ENCODE data around the gene ATXN3L.
"Not testable (repeated sequence)": the region's sequence is repeated elsewhere in the genome, so short reads cannot be mapped to it uniquely, and the experiment has no call there.

ATXN3L gene

DNA sequence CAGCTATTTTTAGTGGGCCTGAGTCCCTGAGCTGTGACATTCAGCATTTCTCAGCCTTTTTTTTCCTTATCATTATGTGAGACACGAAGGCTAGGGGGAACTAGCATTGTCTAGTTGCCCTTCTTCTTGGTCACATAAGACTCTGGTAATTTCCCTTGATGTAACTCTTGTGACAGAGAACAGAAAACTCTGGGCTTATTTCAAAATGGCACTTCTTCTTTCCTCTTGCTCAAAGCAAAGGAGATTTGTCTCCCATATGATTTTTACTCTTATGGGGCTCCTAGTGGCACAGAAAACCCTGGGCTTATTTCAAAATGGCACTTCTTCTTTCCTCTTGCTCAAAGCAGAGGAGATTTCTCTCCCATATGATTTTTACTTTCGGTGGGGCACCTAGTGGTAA, 14.7 kb downstream of the ATXN3L start:
- no CpG with 5 or more reads among the region's 2 CpGs for WGBS (ENCODE audit: extremely low coverage, insufficient coverage, low lambda C conversion rate)
- no peak overlapping the region for H4K8ac ChIP-seq (ENCODE audit: low read depth, low read length)
- no peak overlapping the region for H3K27ac ChIP-seq (ENCODE audit: low read depth, low read length)

DNA sequence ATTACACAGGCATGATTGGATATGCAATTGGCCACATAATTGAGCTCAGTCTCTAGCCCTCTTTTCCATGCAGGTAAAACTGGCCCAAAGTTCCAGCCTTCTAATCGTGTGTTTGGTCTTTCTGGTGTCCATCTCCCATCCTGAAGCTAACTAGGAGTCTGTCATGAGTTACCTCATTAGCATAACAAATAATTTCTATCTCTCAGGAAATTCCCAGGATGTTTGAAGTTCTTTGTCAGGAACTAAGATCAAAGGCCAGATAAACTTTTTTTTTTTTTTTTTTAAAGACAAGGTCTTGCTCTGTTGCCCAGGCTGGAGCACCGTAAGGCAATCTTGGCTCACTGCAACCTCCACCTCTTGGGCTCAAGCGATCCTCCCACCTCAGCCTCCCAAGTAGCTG, 15.8 kb downstream of the ATXN3L start:
- Histone ChIP-seq H2BK120ac (ENCODE audit: low read depth, low read length) (no peak overlapping the region), H3K36me3 (ENCODE audit: control insufficient read depth, insufficient read depth, low read length) (no peaks in the 10 kb centered on the region), H3K4me2 (ENCODE audit: low read length) (no peak overlapping the region), H4K5ac (ENCODE audit: low read length) (no peak overlapping the region), H2BK15ac (replicated peaks; ENCODE audit: low read depth) (no peak overlapping the region), H3K56ac (ENCODE audit: low read length) (no peak overlapping the region), H3K79me1 (ENCODE audit: low read length) (no peaks in the 10 kb centered on the region), H2BK5ac (ENCODE audit: low read length) (no peak overlapping the region), H3K27ac (ENCODE audit: low read depth, low read length) (no peak overlapping the region), H3K79me2 (ENCODE audit: control insufficient read depth, insufficient read depth, low read length) (no peaks in the 10 kb centered on the region), H2AK5ac (ENCODE audit: low read length) (no peak overlapping the region), H3K18ac (ENCODE audit: low read length) (no peak overlapping the region), H3K4me1 (ENCODE audit: control insufficient read depth, low read depth, low read length) (no peaks in the 10 kb centered on the region), H4K8ac (ENCODE audit: low read depth, low read length) (no peak overlapping the region), H3K4ac (ENCODE audit: low read depth, low read length) (no peak overlapping the region), H3K9ac (ENCODE audit: low read length) (no peak overlapping the region), H3K23ac (ENCODE audit: low read length) (no peak overlapping the region), H3K27me3 (ENCODE audit: insufficient read depth, low read length, poor library complexity) (no peaks in the 10 kb centered on the region), H3K4me3 (ENCODE audit: low read length) (no peak overlapping the region)
- peak; percentile 73 for DNase-seq
- no CpG with 5 or more reads among the region's 3 CpGs for WGBS (ENCODE audit: extremely low coverage, insufficient coverage, low lambda C conversion rate)

More for the DNA sequence above, 14.7 kb downstream of the ATXN3L start:
- Histone ChIP-seq H3K79me2 (ENCODE audit: control insufficient read depth, insufficient read depth, low read length) (no peaks in the 10 kb centered on the region), H3K18ac (ENCODE audit: low read length) (peak overlapping the region; percentile 94), H3K4me3 (ENCODE audit: low read length) (no peak overlapping the region), H4K5ac (ENCODE audit: low read length) (no peak overlapping the region), H3K4me2 (ENCODE audit: low read length) (no peak overlapping the region), H2BK5ac (ENCODE audit: low read length) (no peak overlapping the region), H2BK120ac (ENCODE audit: low read depth, low read length) (no peak overlapping the region), H3K4ac (ENCODE audit: low read depth, low read length) (no peak overlapping the region), H3K9ac (ENCODE audit: low read length) (no peak overlapping the region), H3K56ac (ENCODE audit: low read length) (no peak overlapping the region), H3K4me1 (ENCODE audit: control insufficient read depth, low read depth, low read length) (no peaks in the 10 kb centered on the region), H3K79me1 (ENCODE audit: low read length) (no peaks in the 10 kb centered on the region), H2AK5ac (ENCODE audit: low read length) (no peak overlapping the region), H3K23ac (ENCODE audit: low read length) (no peak overlapping the region), H2BK15ac (replicated peaks; ENCODE audit: low read depth) (no peak overlapping the region), H3K36me3 (ENCODE audit: control insufficient read depth, insufficient read depth, low read length) (no peaks in the 10 kb centered on the region), H3K27me3 (ENCODE audit: insufficient read depth, low read length, poor library complexity) (no peaks in the 10 kb centered on the region)
- DNase-seq = peak; percentile 22

GRCh38 chrX:13303248-13303647, 16.6 kb downstream of the ATXN3L start:
- H2BK5ac ChIP-seq (ENCODE audit: low read length); H3K23ac ChIP-seq (ENCODE audit: low read length); H3K4ac ChIP-seq (ENCODE audit: low read depth, low read length); H3K27me3 ChIP-seq (ENCODE audit: insufficient read depth, low read length, poor library complexity); H3K18ac ChIP-seq (ENCODE audit: low read length); H3K36me3 ChIP-seq (ENCODE audit: control insufficient read depth, insufficient read depth, low read length); H2AK5ac ChIP-seq (ENCODE audit: low read length); H3K4me2 ChIP-seq (ENCODE audit: low read length); H2BK15ac ChIP-seq (replicated peaks; ENCODE audit: low read depth); H4K8ac ChIP-seq (ENCODE audit: low read depth, low read length); H3K56ac ChIP-seq (ENCODE audit: low read length); H2BK120ac ChIP-seq (ENCODE audit: low read depth, low read length); H3K9ac ChIP-seq (ENCODE audit: low read length); H4K5ac ChIP-seq (ENCODE audit: low read length); H3K27ac ChIP-seq (ENCODE audit: low read depth, low read length); H3K4me3 ChIP-seq (ENCODE audit: low read length); H3K4me1 ChIP-seq (ENCODE audit: control insufficient read depth, low read depth, low read length); DNase-seq; H3K79me2 ChIP-seq (ENCODE audit: control insufficient read depth, insufficient read depth, low read length); H3K79me1 ChIP-seq (ENCODE audit: low read length): not testable (repeated sequence)
- WGBS (ENCODE audit: extremely low coverage, insufficient coverage, low lambda C conversion rate) = no CpG with 5 or more reads among the region's 2 CpGs

GRCh38 chrX:13298836-13299235, 21.0 kb downstream of the ATXN3L start:
- H3K4me3 ChIP-seq (ENCODE audit: low read length) = no peak overlapping the region
- no peak overlapping the region for H3K23ac ChIP-seq (ENCODE audit: low read length)
- no peak overlapping the region for H2BK5ac ChIP-seq (ENCODE audit: low read length)
- no peak for DNase-seq
- H2BK15ac ChIP-seq (replicated peaks; ENCODE audit: low read depth) = no peak overlapping the region
- no peak overlapping the region for H3K4me2 ChIP-seq (ENCODE audit: low read length)
- H4K5ac ChIP-seq (ENCODE audit: low read length) = no peak overlapping the region
- H3K18ac ChIP-seq (ENCODE audit: low read length) = no peak overlapping the region
- no peaks in the 10 kb centered on the region for H3K27me3 ChIP-seq (ENCODE audit: insufficient read depth, low read length, poor library complexity)
- no peak overlapping the region for H3K9ac ChIP-seq (ENCODE audit: low read length)
- no peak overlapping the region for H2AK5ac ChIP-seq (ENCODE audit: low read length)
- no peak overlapping the region for H3K27ac ChIP-seq (ENCODE audit: low read depth, low read length)
- no peak overlapping the region for H3K56ac ChIP-seq (ENCODE audit: low read length)
- H2BK120ac ChIP-seq (ENCODE audit: low read depth, low read length) = no peak overlapping the region
- no peak overlapping the region for H3K4ac ChIP-seq (ENCODE audit: low read depth, low read length)
- H3K4me1 ChIP-seq (ENCODE audit: control insufficient read depth, low read depth, low read length) = no peaks in the 10 kb centered on the region
- no peaks in the 10 kb centered on the region for H3K79me1 ChIP-seq (ENCODE audit: low read length)
- H4K8ac ChIP-seq (ENCODE audit: low read depth, low read length) = no peak overlapping the region
- H3K36me3 ChIP-seq (ENCODE audit: control insufficient read depth, insufficient read depth, low read length) = no peaks in the 10 kb centered on the region
- WGBS (ENCODE audit: extremely low coverage, insufficient coverage, low lambda C conversion rate) = no CpG with 5 or more reads among the region's 4 CpGs
- H3K79me2 ChIP-seq (ENCODE audit: control insufficient read depth, insufficient read depth, low read length) = no peaks in the 10 kb centered on the region

DNA sequence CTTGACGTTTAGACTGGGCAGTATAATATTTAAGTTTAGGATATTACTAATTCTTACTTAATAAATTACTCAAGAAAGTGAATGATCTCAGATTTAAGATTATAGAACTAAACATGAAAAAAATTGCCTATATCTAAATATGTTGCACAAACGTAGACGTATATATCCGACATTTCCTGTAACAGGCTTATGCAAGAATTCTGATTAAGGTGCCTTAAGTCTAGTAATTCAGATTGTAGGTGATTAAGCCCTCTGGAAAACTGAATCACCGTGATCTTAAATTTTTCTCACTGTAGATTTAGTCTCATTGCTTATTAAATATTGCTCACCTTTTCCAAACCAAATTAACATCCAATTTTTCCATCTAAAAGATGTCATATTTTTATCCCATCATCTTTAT, 24.0 kb downstream of the ATXN3L start:
- Histone ChIP-seq H4K5ac (ENCODE audit: low read length) (no peak overlapping the region), H3K23ac (ENCODE audit: low read length) (no peak overlapping the region), H3K4me3 (ENCODE audit: low read length) (no peak overlapping the region), H3K27ac (ENCODE audit: low read depth, low read length) (no peak overlapping the region), H3K79me1 (ENCODE audit: low read length) (no peaks in the 10 kb centered on the region), H2AK5ac (ENCODE audit: low read length) (no peak overlapping the region), H4K8ac (ENCODE audit: low read depth, low read length) (no peak overlapping the region), H2BK5ac (ENCODE audit: low read length) (no peak overlapping the region), H3K4me1 (ENCODE audit: control insufficient read depth, low read depth, low read length) (no peaks in the 10 kb centered on the region), H3K79me2 (ENCODE audit: control insufficient read depth, insufficient read depth, low read length) (no peaks in the 10 kb centered on the region), H3K4me2 (ENCODE audit: low read length) (no peak overlapping the region), H2BK15ac (replicated peaks; ENCODE audit: low read depth) (no peak overlapping the region), H3K27me3 (ENCODE audit: insufficient read depth, low read length, poor library complexity) (no peaks in the 10 kb centered on the region), H2BK120ac (ENCODE audit: low read depth, low read length) (no peak overlapping the region), H3K4ac (ENCODE audit: low read depth, low read length) (no peak overlapping the region), H3K36me3 (ENCODE audit: control insufficient read depth, insufficient read depth, low read length) (no peaks in the 10 kb centered on the region), H3K9ac (ENCODE audit: low read length) (no peak overlapping the region), H3K56ac (ENCODE audit: low read length) (no peak overlapping the region), H3K18ac (ENCODE audit: low read length) (no peak overlapping the region)
- DNase-seq = no peak
- no CpG with 5 or more reads among the region's 5 CpGs for WGBS (ENCODE audit: extremely low coverage, insufficient coverage, low lambda C conversion rate)

DNA sequence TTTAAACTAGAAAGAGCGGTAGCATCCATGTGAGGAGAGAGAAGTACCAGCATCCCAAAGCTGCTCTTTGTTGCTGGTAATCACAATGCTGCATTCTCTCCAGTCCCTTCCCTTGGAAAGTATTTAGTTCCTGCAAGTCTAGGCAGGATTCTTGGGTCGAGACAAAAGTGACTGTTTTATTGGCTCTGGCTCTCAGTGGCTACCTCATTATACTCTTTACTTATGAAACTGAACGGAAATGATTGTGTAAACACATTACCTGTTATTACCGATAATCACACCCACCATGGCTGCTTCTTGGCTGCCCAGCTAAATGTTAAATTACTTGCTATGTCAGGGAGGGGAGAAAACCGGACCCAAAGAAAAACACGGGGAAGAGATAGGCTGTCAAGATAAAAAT, 26.2 kb downstream of the ATXN3L start:
- Histone ChIP-seq H3K27me3 (ENCODE audit: insufficient read depth, low read length, poor library complexity) (no peaks in the 10 kb centered on the region), H3K4me3 (ENCODE audit: low read length) (no peak overlapping the region), H3K9ac (ENCODE audit: low read length) (no peak overlapping the region), H2AK5ac (ENCODE audit: low read length) (no peak overlapping the region), H3K56ac (ENCODE audit: low read length) (no peak overlapping the region), H4K5ac (ENCODE audit: low read length) (no peak overlapping the region), H3K36me3 (ENCODE audit: control insufficient read depth, insufficient read depth, low read length) (no peaks in the 10 kb centered on the region), H2BK5ac (ENCODE audit: low read length) (no peak overlapping the region), H3K79me2 (ENCODE audit: control insufficient read depth, insufficient read depth, low read length) (no peaks in the 10 kb centered on the region), H3K4me2 (ENCODE audit: low read length) (no peak overlapping the region), H3K18ac (ENCODE audit: low read length) (no peak overlapping the region), H3K23ac (ENCODE audit: low read length) (no peak overlapping the region), H3K4ac (ENCODE audit: low read depth, low read length) (no peak overlapping the region), H2BK15ac (replicated peaks; ENCODE audit: low read depth) (no peak overlapping the region), H3K27ac (ENCODE audit: low read depth, low read length) (no peak overlapping the region), H2BK120ac (ENCODE audit: low read depth, low read length) (no peak overlapping the region), H4K8ac (ENCODE audit: low read depth, low read length) (no peak overlapping the region), H3K79me1 (ENCODE audit: low read length) (no peaks in the 10 kb centered on the region), H3K4me1 (ENCODE audit: control insufficient read depth, low read depth, low read length) (no peaks in the 10 kb centered on the region)
- no CpG with 5 or more reads among the region's 6 CpGs for WGBS (ENCODE audit: extremely low coverage, insufficient coverage, low lambda C conversion rate)
- no peak for DNase-seq
